Measurements from ENCODE around the gene ZMIZ1.
A peak's percentile ranks its signal among the peaks of the same experiment; 100 is the strongest.

Gene ZMIZ1

GRCh38 chr10:79052291-79053080 is 16.3 kb upstream of the ZMIZ1 start:
- Histone ChIP-seq H3K23ac (ENCODE audit: low read length) (no peak overlapping the region), H3K79me1 (ENCODE audit: low read length) (no peaks in the 10 kb centered on the region)

GRCh38 chr10:79053081-79053434 is 15.7 kb upstream of the ZMIZ1 start:
- Histone ChIP-seq H3K18ac (ENCODE audit: low read length) (no peak overlapping the region), H3K27me3 (ENCODE audit: insufficient read depth, low read length) (no peaks in the 10 kb centered on the region), H3K9ac (ENCODE audit: low read length) (no peak overlapping the region), H3K79me1 (ENCODE audit: low read length) (no peaks in the 10 kb centered on the region), H2BK120ac (ENCODE audit: insufficient read depth, low read length, poor library complexity) (no peak overlapping the region), H3K4me3 (ENCODE audit: low read depth, low read length) (no peak overlapping the region), H4K12ac (ENCODE audit: low read depth, low read length) (no peak overlapping the region), H2BK5ac (ENCODE audit: low read depth, low read length, poor library complexity) (no peak overlapping the region), H3K4ac (ENCODE audit: low read depth, low read length) (no peak overlapping the region), H3K79me2 (ENCODE audit: control insufficient read depth, insufficient read depth, low read length, poor library complexity) (no peaks in the 10 kb centered on the region), H3K23ac (ENCODE audit: low read length) (no peak overlapping the region), H3K14ac (ENCODE audit: low read length) (no peak overlapping the region), H3K4me2 (ENCODE audit: low read length) (no peak overlapping the region), H2BK12ac (ENCODE audit: low read length) (no peak overlapping the region), H3K4me1 (ENCODE audit: control insufficient read depth in 1 of 2, insufficient read depth in 2 of 2, low read length in 2 of 2) (peaks cover 6 to 8% of the 10 kb centered on the region in 2 experiments), H3K27ac (ENCODE audit: low read depth, low read length) (no peak overlapping the region), H2AK5ac (ENCODE audit: low read length) (no peak overlapping the region), H3K9me3 (ENCODE audit: insufficient read depth, low read depth, low read length) (peaks cover 2% of the 10 kb centered on the region), H2AFZ (ENCODE audit: insufficient read depth, low read length, poor library complexity) (no peak overlapping the region), H3K36me3 (ENCODE audit: control insufficient read depth in 1 of 2, insufficient read depth in 2 of 2, low read length in 2 of 2) (no peaks in the 10 kb centered on the region), H4K91ac (ENCODE audit: low read depth, low read length) (no peak overlapping the region), H4K8ac (ENCODE audit: low read depth, low read length) (no peak overlapping the region)
- no peak for DNase-seq
- WGBS (ENCODE audit: extremely low coverage, insufficient coverage, insufficient read length) = no CpG with 5 or more reads among the region's 4 CpGs

More at GRCh38 chr10:79052291-79053080, 16.3 kb upstream of the ZMIZ1 start:
- H3K18ac ChIP-seq (ENCODE audit: low read length) = no peak overlapping the region
- H3K4me1 ChIP-seq (ENCODE audit: control insufficient read depth in 1 of 2, insufficient read depth in 2 of 2, low read length in 2 of 2) = peaks cover 6 to 9% of the 10 kb centered on the region in 2 experiments
- no peak overlapping the region for H3K4ac ChIP-seq (ENCODE audit: low read depth, low read length)
- H3K36me3 ChIP-seq (ENCODE audit: control insufficient read depth in 1 of 2, insufficient read depth in 2 of 2, low read length in 2 of 2) = no peaks in the 10 kb centered on the region
- H2AFZ ChIP-seq (ENCODE audit: insufficient read depth, low read length, poor library complexity) = no peak overlapping the region
- H3K27me3 ChIP-seq (ENCODE audit: insufficient read depth, low read length) = no peaks in the 10 kb centered on the region
- H2BK5ac ChIP-seq (ENCODE audit: low read depth, low read length, poor library complexity) = no peak overlapping the region
- no peaks in the 10 kb centered on the region for H3K79me2 ChIP-seq (ENCODE audit: control insufficient read depth, insufficient read depth, low read length, poor library complexity)
- WGBS (ENCODE audit: extremely low coverage, insufficient coverage, insufficient read length) = no CpG with 5 or more reads among the region's 12 CpGs
- no peak overlapping the region for H2AK5ac ChIP-seq (ENCODE audit: low read length)
- peaks cover 2% of the 10 kb centered on the region for H3K9me3 ChIP-seq (ENCODE audit: insufficient read depth, low read depth, low read length)
- no peak overlapping the region for H3K4me3 ChIP-seq (ENCODE audit: low read depth, low read length)
- H4K12ac ChIP-seq (ENCODE audit: low read depth, low read length) = no peak overlapping the region
- H3K27ac ChIP-seq (ENCODE audit: low read depth, low read length) = no peak overlapping the region
- DNase-seq = peak in 1 of 2 donors; percentile 19
- no peak overlapping the region for H2BK120ac ChIP-seq (ENCODE audit: insufficient read depth, low read length, poor library complexity)
- H2BK12ac ChIP-seq (ENCODE audit: low read length) = no peak overlapping the region
- H4K91ac ChIP-seq (ENCODE audit: low read depth, low read length) = no peak overlapping the region
- no peak overlapping the region for H3K14ac ChIP-seq (ENCODE audit: low read length)
- H3K4me2 ChIP-seq (ENCODE audit: low read length) = no peak overlapping the region
- H4K8ac ChIP-seq (ENCODE audit: low read depth, low read length) = no peak overlapping the region
- no peak overlapping the region for H3K9ac ChIP-seq (ENCODE audit: low read length)

- no peak overlapping the region for H4K91ac ChIP-seq (ENCODE audit: low read depth, low read length)
- no peak overlapping the region for H2AFZ ChIP-seq (ENCODE audit: insufficient read depth, low read length, poor library complexity)
- H3K9me3 ChIP-seq (ENCODE audit: insufficient read depth, low read depth, low read length) = peaks cover 2% of the 10 kb centered on the region
- H3K79me2 ChIP-seq (ENCODE audit: control insufficient read depth, insufficient read depth, low read length, poor library complexity) = no peaks in the 10 kb centered on the region
- no peak overlapping the region for H2BK12ac ChIP-seq (ENCODE audit: low read length)
- H3K27me3 ChIP-seq (ENCODE audit: insufficient read depth, low read length) = no peaks in the 10 kb centered on the region
- H4K8ac ChIP-seq (ENCODE audit: low read depth, low read length) = no peak overlapping the region
- WGBS (ENCODE audit: extremely low coverage, insufficient coverage, insufficient read length) = no CpG with 5 or more reads among the region's 11 CpGs
- H2BK5ac ChIP-seq (ENCODE audit: low read depth, low read length, poor library complexity) = no peak overlapping the region
- no peak overlapping the region for H3K4me3 ChIP-seq (ENCODE audit: low read depth, low read length)
- H3K4ac ChIP-seq (ENCODE audit: low read depth, low read length) = no peak overlapping the region
- peaks cover 3 to 5% of the 10 kb centered on the region in 2 experiments for H3K4me1 ChIP-seq (ENCODE audit: control insufficient read depth in 1 of 2, insufficient read depth in 2 of 2, low read length in 2 of 2)
- no peaks in the 10 kb centered on the region for H3K36me3 ChIP-seq (ENCODE audit: control insufficient read depth in 1 of 2, insufficient read depth in 2 of 2, low read length in 2 of 2)
- H3K14ac ChIP-seq (ENCODE audit: low read length) = no peak overlapping the region
- H2BK120ac ChIP-seq (ENCODE audit: insufficient read depth, low read length, poor library complexity) = no peak overlapping the region
- no peak overlapping the region for H3K9ac ChIP-seq (ENCODE audit: low read length)
- H3K18ac ChIP-seq (ENCODE audit: low read length) = no peak overlapping the region
- no peaks in the 10 kb centered on the region for H3K79me1 ChIP-seq (ENCODE audit: low read length)
- no peak overlapping the region for H4K12ac ChIP-seq (ENCODE audit: low read depth, low read length)
- no peak overlapping the region for H3K23ac ChIP-seq (ENCODE audit: low read length)
- no peak for DNase-seq
- no peak overlapping the region for H3K4me2 ChIP-seq (ENCODE audit: low read length)
- H2AK5ac ChIP-seq (ENCODE audit: low read length) = no peak overlapping the region
- H3K27ac ChIP-seq (ENCODE audit: low read depth, low read length) = no peak overlapping the region
Measured at GRCh38 chr10:79053481-79054202, 15.1 kb upstream of the ZMIZ1 start.

- no peak overlapping the region for H2AK5ac ChIP-seq (ENCODE audit: low read length)
- no peak overlapping the region for H4K12ac ChIP-seq (ENCODE audit: low read depth, low read length)
- no peaks in the 10 kb centered on the region for H3K79me1 ChIP-seq (ENCODE audit: low read length)
- H4K8ac ChIP-seq (ENCODE audit: low read depth, low read length) = no peak overlapping the region
- H3K4me3 ChIP-seq (ENCODE audit: low read depth, low read length) = no peak overlapping the region
- H3K27ac ChIP-seq (ENCODE audit: low read depth, low read length) = no peak overlapping the region
- no peak overlapping the region for H3K14ac ChIP-seq (ENCODE audit: low read length)
- no peaks in the 10 kb centered on the region for H3K36me3 ChIP-seq (ENCODE audit: control insufficient read depth in 1 of 2, insufficient read depth in 2 of 2, low read length in 2 of 2)
- no peak overlapping the region for H2AFZ ChIP-seq (ENCODE audit: insufficient read depth, low read length, poor library complexity)
- no peak overlapping the region for H2BK120ac ChIP-seq (ENCODE audit: insufficient read depth, low read length, poor library complexity)
- DNase-seq = no peak
- no peak overlapping the region for H4K91ac ChIP-seq (ENCODE audit: low read depth, low read length)
- no CpG with 5 or more reads among the region's 13 CpGs for WGBS (ENCODE audit: extremely low coverage, insufficient coverage, insufficient read length)
- no peak overlapping the region for H3K9ac ChIP-seq (ENCODE audit: low read length)
- H3K27me3 ChIP-seq (ENCODE audit: insufficient read depth, low read length) = no peaks in the 10 kb centered on the region
- no peak overlapping the region for H3K4me2 ChIP-seq (ENCODE audit: low read length)
- no peak overlapping the region for H2BK12ac ChIP-seq (ENCODE audit: low read length)
- no peak overlapping the region for H2BK5ac ChIP-seq (ENCODE audit: low read depth, low read length, poor library complexity)
- H3K18ac ChIP-seq (ENCODE audit: low read length) = no peak overlapping the region
- H3K9me3 ChIP-seq (ENCODE audit: insufficient read depth, low read depth, low read length) = peaks cover 2% of the 10 kb centered on the region
- H3K4ac ChIP-seq (ENCODE audit: low read depth, low read length) = no peak overlapping the region
- H3K23ac ChIP-seq (ENCODE audit: low read length) = no peak overlapping the region
- H3K4me1 ChIP-seq (ENCODE audit: control insufficient read depth in 1 of 2, insufficient read depth in 2 of 2, low read length in 2 of 2) = no peaks in the 10 kb centered on the region
- H3K79me2 ChIP-seq (ENCODE audit: control insufficient read depth, insufficient read depth, low read length, poor library complexity) = no peaks in the 10 kb centered on the region
Measured at GRCh38 chr10:79054203-79055099, 14.3 kb upstream of the ZMIZ1 start.

Data from trophoblast cell (in vitro differentiated cells and primary cell).